Activated T-cell treated with anti-CD3 and anti-CD28 coated beads for 1 hour (primary cell): ENCODE results near the gene PDE6G.
"Not testable (repeated sequence)": the region's sequence is repeated elsewhere in the genome, so short reads cannot be mapped to it uniquely, and the experiment has no call there.

Source experiments
- DNase-seq: peaks from one replicate; pipeline ENCODE4 v3.0.0-alpha.2; 2020; ENCODE audit warnings: low read depth

PDE6G gene

GRCh38 chr17:81635431-81635830 is 20.9 kb downstream of the PDE6G start:
- no peak for DNase-seq

GRCh38 chr17:81631482-81631881 is 24.9 kb downstream of the PDE6G start:
- DNase-seq = no peak

GRCh38 chr17:81630274-81630673 is 26.1 kb downstream of the PDE6G start:
- DNase-seq = no peak

- DNase-seq = no peak
Measured at GRCh38 chr17:81621494-81622130, 34.7 kb downstream of the PDE6G start.

- DNase-seq = not testable (repeated sequence)
Measured at GRCh38 chr17:81618307-81618706, 38.0 kb downstream of the PDE6G start.

- no peak for DNase-seq
Measured at GRCh38 chr17:81616877-81617276, 39.5 kb downstream of the PDE6G start.

GRCh38 chr17:81615401-81615930 is 40.9 kb downstream of the PDE6G start:
- no peak for DNase-seq

- DNase-seq = no peak
Measured at GRCh38 chr17:81612172-81612970, 44.0 kb downstream of the PDE6G start.

- no peak for DNase-seq
Measured at GRCh38 chr17:81609541-81610311, 46.6 kb downstream of the PDE6G start.

- DNase-seq = no peak
Measured at GRCh38 chr17:81608605-81609004, 47.7 kb downstream of the PDE6G start.

GRCh38 chr17:81608082-81608481 is 48.3 kb downstream of the PDE6G start:
- DNase-seq = no peak

GRCh38 chr17:81607431-81607830 is 48.9 kb downstream of the PDE6G start:
- no peak for DNase-seq

GRCh38 chr17:81603846-81604610 is 52.3 kb downstream of the PDE6G start:
- no peak for DNase-seq

- peak; percentile 16 for DNase-seq
Measured at GRCh38 chr17:81601525-81602120, 54.7 kb downstream of the PDE6G start.
